ENCODE data around the gene OR2V1.
"Not testable (repeated sequence)": the region's sequence is repeated elsewhere in the genome, so short reads cannot be mapped to it uniquely, and the experiment has no call there.

OR2V1 gene, protein sequence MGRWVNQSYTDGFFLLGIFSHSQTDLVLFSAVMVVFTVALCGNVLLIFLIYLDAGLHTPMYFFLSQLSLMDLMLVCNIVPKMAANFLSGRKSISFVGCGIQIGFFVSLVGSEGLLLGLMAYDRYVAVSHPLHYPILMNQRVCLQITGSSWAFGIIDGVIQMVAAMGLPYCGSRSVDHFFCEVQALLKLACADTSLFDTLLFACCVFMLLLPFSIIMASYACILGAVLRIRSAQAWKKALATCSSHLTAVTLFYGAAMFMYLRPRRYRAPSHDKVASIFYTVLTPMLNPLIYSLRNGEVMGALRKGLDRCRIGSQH

DNA sequence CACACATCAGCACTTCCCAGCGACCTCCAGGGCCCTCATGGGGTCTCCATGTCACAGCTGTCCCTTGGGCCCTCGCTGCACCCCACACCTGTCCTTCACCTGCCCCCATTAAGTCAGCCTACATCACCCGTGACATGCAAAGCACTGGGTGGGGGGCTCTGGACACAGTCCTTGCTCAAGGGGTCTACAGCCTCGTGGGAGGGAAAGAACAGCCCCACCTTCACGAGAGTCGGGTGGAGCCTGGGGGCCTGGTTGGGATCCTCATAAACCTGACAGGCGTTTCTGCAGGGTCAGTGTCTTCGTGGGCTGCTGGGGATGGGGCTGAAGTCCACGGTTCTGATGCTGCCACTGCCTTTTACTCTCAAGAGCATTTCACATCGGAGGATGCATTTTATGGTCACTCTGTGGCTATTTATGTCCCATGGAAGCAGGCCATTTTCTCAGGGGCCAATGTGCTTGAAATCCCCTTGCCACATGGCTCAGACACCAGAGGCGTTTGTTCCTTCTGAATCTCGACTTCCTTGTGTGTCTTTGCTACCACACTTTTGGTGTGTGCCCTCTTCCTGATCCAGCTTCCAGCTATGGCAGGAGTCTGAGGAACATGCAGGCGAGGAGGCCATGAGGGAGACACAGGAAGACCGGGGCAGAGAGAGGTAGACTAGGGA, at the start of gene OR2V1:
OR2V1 (minus strand) TSS at position 338 of the 665 bp plus-strand sequence. CDS start 5,865 bp downstream, outside the sequence.
- DNase-seq (ENCODE audit: low spot score) = no peak

DNA sequence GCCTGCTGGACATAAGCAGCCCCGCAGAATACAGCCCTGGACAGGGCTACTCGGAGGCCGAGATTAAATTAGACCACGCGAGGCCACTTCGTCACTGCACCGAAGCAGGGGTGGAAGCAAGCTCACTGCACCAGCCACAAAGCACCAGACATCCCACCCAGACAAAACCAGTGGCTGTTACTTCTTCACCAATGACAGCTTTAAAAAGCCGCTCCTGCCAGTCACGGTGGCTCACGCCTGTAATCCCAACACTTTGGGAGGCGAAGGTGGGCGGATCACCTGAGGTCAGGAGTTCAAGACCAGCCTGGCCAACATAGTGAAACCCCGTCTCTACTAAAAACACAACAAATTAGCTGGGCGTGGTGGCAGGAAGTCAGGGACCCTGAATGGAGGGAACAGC, 46.6 kb upstream of the OR2V1 start:
- not testable (repeated sequence) for DNase-seq (ENCODE audit: low spot score)

DNA sequence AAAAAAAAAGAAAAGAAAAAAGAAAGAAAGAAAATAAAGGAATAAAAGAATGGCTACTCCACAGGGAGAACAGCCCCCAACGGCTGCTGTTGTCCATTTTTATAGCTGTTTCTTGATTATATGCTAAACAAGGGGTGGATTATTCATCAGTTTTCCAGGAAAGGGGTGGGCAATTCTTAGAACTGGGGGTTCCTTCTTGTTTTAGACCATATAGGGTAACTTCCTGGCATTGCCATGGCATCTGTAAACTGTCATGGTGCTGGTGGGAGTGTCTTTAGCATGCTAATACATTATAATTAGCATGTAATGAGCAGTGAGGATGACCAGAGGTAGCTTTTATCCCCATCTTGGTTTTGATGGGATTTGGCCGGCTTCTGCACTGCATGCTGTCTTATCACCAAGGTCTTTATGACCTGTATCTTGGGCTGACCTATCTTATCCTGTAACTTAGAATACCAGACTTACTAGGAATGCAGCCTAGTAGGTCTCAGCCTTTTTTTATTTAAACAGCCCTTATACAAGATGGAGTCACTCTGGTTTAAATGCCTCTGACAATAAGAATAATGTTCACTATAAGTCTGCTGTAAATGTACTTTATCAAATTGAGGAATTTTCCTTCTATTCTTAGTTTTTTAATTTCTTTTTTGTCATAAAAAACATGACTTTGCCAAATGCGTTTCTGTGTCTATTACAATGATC, 45.4 kb upstream of the OR2V1 start:
- DNase-seq (ENCODE audit: low spot score) = no peak

DNA sequence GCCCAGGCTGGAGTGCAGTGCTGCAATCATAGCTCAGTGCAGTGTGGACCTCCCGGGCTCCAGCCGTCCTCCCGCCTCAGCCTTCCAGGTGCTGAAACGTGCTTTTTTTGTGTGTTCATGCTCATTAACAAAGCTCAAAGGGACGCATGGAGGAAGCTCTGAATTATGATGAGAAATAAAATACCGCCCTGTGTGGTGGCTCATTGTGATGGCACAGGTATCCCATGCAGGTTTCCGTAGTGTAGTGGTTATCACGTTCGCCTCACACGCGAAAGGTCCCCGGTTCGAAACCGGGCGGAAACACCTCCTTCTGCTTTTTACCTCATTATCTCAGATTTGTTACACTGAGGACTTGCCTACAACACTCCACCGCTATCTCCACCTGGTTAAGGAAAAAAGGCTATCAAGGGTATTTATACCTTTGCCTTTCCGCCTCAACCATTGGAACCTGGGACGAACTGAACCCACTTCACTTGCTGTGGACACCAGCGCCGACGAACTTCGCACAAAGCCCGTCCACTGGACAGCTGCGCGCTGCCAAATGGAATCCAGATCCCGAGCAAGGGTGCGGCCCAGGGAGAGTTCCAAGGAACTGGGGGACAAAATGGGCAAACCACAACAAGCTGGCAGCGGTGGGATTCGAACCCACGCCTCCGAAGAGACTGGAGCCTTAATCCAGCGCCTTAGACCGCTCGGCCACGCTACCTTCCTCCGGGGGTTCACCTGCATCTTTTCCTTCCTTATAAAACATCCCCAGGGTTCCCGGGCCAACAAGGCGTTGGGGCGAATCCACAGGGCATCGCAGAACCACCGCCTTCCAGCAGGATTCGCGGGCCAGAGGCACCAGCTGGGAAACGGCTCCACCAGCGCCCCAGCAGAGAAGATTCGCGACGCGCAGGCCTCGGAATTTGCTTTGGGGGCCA, 42.7 kb upstream of the OR2V1 start:
- no peak for DNase-seq (ENCODE audit: low spot score)

DNA sequence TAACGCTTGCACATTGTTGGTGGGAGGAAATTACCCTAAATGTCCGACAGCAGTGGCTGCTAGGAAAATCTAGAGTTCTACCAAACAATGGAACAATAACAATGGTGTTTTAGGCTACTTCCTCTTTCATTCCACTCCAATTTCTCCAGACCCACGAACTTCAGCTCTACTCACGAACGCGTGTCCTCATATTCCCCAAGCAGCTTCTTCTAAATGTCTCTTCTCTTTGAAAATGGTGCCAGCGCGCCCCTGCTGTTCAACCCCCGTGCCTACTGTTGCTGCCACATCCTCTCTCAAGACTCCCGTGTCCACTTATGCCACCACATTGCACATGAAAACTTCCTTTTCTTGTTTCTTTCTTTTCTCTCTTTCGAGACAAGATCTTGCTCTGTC, 42.1 kb upstream of the OR2V1 start:
- no peak for DNase-seq (ENCODE audit: low spot score)

DNA sequence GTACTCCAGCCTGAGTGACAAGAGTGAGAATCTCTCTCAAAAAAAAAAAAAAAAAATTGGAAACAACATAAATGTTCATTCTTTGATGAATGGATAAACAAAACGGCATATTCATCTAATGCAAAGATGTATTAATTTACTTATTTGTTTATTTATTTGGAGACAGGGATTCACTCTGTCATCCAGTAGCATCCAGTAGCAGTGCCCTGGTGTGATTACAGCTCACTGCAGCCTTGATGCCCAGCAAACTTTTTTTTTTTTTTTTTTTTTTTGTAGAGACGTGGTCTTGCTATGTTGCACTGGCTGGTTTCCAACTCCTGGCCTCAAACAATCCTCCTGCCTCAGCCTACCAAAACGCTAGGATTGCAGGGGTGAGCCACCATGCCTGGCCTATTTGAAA, 40.8 kb upstream of the OR2V1 start:
- no peak for DNase-seq (ENCODE audit: low spot score)

DNA sequence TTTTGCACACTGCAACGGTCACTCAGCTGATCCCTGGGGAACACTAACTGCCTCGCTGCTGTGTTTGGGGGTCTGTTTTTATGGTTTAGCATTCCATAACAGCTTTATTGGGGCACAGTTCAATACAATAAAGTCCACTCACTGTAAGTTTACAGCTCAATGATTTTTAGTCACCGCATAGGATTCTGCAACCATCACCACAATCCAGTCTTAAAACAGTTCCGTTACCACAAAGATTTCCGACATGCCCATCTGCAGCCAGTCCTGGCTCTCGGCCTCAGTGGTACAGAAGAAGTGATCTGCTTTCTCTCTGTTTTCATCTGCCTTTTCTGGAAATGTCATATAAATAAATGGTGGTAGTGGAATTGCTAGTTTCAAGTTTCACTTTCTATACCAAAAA, 40.0 kb upstream of the OR2V1 start:
- no peak for DNase-seq (ENCODE audit: low spot score)

DNA sequence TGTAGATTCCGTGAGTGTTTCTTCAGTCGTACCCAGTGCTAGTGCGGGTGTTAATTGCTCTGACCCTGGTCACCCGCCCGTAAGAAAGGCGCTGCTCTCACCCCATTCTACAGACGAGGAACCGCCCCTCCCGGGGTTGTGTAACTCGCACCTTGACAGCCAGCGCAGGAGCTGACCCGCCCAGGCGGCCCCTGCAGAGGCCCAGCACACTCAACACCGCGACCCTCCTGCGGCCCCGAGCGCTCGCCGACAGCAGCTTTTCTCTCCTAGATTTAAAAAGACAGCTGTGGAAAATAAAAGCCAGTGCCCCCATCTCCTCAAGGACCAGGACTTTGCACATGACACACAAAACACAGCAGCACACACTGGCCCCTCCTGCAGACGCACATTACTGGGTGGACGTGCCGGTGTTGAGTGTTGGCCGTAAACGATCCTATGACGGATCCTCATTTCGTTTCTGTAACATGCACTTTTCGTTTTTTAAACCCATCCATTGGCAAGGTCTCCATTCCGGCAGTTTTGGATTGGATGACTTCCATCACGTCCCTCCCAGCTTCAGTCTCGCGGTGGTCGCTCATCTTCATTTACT, 39.4 kb upstream of the OR2V1 start:
- DNase-seq (ENCODE audit: low spot score) = no peak

DNA sequence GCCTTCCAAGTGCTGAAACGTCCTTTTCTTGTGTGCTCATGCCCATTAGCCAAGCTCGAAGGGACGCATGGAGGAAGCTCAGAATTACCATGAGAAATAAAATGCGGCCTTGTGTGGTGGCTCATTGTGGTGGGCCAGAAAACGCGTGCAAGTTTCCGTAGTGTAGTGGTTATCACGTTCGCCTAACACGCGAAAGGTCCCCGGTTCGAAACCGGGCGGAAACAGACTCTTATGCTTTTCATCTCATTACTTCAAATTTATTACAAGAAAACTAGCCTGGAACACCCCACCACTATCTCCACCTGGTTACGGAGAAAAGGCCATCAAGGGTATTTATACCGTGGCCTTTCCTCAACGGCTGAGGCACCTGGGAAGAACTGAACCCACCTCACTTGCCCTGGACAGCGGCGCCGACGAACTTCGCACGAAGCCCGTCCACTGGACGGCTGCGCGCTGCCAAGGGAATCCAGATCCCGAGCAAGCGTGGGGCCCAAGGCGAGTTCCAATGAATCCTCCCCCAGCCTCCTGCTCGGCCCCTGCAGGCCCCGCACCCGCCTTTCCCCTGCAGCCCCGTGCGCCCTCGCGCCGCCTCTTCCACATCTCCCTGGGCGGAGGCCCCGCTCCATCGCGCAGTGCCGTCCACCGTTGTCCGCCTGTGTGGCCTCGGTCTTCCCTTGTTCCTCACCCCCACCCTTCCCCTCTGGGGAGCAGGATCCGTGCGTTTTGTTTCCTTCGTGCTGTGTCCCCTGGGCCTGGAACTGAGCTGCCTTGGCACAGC, 38.7 kb upstream of the OR2V1 start:
- DNase-seq (ENCODE audit: low spot score) = not testable (repeated sequence)

DNA sequence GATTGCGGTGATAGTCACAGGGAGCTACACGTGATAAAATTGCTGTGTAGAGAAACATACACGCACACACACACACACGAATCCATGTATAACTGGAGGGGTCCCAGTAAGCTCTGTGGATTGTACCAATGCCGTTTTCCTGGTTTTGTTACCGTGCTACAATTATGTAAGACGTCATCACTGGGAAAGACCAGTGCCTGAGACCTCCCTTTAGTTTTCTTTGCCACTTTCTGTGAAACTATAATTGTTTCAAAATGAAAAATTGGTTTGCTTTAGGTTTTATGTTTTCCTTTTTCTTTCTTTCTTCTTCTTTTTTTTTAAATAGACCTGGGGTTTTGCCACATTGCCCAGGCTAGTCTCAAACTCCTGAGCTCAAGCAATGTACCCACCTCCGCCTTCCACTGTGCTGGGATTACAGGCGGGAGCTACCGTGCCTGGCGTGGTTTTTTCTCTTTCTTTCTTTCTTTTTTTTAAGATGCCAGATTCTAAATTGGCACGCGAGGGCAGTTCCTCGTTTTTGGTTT, 37.7 kb upstream of the OR2V1 start:
- no peak for DNase-seq (ENCODE audit: low spot score)

DNA sequence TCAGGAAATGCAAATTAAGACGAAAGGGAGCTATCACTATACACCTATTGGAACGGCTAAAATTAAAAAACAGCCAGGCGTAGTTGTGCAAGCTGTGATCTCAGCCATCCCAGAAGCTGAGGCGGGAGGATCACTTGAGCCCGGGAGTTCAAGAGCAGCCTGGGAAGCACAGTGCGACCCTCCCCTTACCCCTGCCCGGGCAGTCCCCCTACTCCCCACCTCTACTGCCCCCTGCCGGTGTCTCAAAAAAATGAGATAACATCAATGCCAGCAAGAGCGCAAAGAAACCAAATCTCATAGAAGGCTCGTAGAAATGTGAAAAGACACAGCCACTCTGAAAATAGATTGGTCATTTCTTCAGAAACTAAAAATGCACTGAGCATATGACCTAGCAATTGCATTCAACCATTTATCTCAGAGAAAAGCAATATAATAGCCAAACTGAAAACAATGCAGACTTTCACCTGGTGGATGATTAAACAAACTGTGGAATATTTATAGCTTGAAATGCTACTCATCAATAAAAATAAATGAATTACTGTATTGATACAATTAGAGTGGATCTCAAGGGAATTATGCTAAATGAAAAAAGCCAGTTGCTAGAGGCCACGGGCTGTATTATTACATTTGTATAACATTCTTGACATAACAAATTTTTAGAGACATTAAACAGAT, 37.0 kb upstream of the OR2V1 start:
- DNase-seq (ENCODE audit: low spot score) = no peak

DNA sequence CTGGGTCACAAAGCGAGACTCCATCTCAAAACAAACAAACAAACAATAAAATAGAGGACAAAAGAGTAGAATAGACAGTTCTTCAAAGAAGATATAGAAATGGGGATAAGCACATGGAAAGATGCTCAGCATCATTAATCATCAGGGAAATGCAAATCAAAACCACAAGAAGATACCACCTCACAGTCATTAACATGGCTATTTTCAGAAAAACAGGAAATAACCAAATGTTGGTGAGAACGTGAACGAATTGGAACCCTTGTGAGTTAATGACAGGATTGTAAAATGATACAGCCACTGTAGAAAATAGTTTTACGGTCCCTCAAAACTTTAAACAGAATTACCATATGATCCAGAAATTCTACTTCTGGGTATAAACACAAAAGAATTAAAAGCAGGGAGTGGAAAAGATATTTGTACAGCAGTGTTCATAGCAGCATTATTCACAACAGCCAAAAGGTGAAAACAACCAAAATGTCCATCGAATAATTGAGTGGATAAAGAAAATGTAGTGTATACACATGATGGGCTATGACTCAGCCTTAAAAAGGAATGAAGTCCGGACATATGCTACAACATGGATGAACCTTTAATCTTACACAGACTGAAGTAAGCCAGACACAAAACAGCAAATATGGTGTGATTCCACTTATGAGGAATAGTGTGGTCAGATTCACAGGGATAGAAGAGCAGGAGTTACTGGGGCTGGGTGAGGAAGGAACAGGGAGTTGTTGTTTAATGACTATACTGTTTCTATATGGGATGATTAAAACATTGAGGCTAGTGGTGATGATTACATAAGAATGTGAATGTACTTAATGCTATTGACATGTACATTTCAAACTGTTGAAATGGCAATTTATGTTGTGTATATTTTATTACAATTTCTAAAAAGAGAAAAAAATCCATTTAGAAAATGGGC, 36.1 kb upstream of the OR2V1 start:
- no peak for DNase-seq (ENCODE audit: low spot score)

DNA sequence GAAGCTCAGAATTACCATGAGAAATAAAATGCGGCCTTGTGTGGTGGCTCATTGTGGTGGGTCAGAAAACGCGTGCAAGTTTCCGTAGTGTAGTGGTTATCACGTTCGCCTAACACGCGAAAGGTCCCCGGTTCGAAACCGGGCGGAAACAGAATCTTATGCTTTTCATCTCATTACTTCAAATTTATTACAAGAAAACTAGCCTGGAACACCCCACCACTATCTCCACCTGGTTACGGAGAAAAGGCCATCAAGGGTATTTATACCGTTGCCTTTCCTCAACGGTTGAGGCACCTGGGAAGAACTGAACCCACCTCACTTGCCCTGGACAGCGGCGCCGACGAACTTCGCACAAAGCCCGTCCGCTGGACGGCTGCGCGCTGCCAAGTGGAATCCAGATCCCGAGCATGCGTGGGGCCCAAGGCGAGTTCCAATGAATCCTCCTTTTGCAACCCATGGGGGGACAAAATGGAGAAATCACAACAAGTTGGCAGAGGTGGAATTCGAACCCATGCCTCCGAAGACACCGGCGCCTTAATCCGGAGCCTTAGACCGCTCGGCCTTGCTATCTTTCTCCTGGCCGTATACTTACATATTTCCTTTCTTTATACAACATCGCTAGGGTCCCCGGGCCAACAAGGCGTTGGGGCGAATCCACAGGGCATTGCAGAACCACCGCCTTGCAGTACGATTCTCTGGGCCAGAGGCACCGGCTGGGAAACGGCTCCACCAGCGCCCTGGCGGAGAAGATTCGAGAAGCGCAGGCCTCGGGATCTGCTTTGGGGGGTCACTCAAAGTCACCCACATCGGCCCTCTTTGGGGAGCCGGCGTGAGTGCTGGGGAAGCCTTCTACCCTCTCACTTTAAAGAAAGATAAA, 33.3 kb upstream of the OR2V1 start:
- DNase-seq (ENCODE audit: low spot score) = no peak

DNA sequence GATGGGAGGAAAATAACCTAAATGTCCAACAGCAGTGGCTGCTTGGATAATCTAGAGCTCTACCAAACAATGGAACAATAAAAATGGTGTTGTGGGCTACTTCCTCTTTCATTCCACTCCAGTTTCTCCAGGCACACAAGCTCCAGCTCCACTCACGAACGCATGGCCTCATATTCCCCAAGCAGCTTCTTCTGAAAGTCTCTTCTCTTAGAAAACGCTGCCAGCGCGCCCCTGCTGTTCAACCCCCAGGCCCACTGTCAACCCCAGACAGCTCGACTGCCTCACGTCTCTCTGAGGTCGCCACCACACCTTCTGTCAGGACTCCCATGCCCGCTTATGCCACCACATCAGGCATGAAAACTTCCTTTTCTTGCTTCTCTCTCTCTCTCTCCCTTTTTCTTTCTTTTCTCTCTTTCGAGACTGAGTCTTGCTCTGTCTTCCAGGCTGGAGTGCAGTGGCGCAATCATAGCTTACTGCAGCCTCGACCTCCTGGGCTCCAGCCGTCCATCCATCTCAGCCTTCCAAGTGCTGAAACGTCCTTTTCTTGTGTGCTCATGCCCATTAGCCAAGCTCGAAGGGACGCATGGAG, 32.6 kb upstream of the OR2V1 start:
- DNase-seq (ENCODE audit: low spot score) = no peak

DNA sequence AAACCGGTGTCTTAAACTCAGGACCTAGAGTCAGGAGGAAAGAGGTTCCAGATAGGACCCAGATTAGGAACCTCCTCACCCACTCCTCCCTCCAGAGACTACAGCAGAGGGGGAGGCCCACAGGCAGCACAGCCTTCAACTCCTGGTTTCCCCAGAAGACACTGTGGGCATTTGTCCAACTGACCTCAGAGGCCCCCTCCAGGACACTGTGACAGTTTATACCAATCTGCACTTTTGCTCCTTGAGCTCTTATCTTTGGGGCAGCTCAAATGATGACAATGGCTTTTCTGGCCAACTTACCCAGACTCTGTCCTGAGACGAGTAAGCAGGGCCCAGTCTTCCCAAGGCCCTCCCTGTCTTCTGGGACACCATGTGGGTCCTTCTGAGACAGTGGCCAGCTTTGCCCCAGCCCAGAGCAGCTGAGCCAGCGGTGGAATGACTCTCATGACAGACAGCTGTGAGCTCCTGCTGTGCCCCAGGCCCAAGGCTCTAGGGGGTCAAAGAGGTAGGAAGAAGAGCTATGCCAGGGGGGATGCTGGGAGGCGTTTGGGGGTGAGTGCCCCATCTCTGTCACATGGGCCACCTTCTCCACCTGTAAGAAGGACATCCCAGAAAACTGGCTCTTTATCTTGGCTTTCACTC, 30.7 kb upstream of the OR2V1 start:
- no peak for DNase-seq (ENCODE audit: low spot score)

DNA sequence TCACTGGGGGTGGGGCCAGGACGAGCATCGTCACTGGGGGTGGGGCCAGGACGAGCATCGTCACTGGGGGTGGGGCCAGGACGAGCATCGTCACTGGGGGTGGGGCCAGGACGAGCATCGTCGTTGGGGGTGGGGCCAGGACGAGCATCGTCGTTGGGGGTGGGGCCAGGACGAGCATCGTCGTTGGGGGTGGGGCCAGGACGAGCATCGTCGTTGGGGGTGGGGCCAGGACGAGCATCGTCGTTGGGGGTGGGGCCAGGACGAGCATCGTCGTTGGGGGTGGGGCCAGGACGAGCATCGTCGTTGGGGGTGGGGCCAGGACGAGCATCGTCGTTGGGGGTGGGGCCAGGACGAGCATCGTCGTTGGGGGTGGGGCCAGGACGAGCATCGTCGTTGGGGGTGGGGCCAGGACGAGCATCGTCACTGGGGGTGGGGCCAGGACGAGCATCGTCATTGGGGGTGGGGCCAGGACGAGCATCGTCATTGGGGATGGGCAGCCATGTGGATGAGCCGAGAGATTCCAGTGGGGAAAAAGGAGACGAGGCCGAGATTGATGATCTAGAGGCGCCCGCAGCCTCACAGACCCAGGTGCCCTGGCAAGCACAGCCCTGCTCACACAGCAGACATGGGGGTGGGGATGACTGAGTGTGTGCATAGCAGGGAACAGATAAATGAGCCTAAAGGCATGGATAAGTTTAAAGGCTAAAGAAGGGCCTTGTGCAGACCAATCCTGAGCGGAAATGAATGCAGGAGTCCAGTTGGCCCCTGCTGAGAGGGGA, 30.0 kb upstream of the OR2V1 start:
- DNase-seq (ENCODE audit: low spot score) = peak; percentile 56
